HG03469 (cell line): ENCODE measurements around the gene MYLK2.

Experiments
- ATAC-seq: cut with Tn5 transposase; IDR thresholded peaks from one replicate; pipeline ENCODE4 v1.9.1; 2021; ENCODE audit warnings: mild to moderate bottlenecking, moderate library complexity, moderate number of reproducible peaks; ENCODE audit not compliant: unreplicated experiment

The MYLK2 gene

GRCh38 chr20:31869942-31870725, 51.0 kb downstream of the MYLK2 start, which contains the start of the genes DUSP15 and TTLL9:
DUSP15 (minus strand) TSS chr20:31870527; CDS start chr20:31870337, 190 bp downstream.
TTLL9 (plus strand) TSS chr20:31870634; CDS start chr20:31871127, 493 bp downstream.
- ATAC-seq, result no peak

GRCh38 chr20:31870726-31871617, 51.8 kb downstream of the MYLK2 start:
- ATAC-seq, result no peak

- ATAC-seq, result no peak
Measured at GRCh38 chr20:31871618-31871954, 52.4 kb downstream of the MYLK2 start.

GRCh38 chr20:31872406-31872805, 53.2 kb downstream of the MYLK2 start:
- no peak for ATAC-seq

GRCh38 chr20:31875671-31876070, 56.5 kb downstream of the MYLK2 start:
- no peak for ATAC-seq

- no peak for ATAC-seq
Measured at GRCh38 chr20:31877684-31878083, 58.5 kb downstream of the MYLK2 start.

- peak; percentile 81 for ATAC-seq
Measured at GRCh38 chr20:31879143-31879987, 60.2 kb downstream of the MYLK2 start.

GRCh38 chr20:31881945-31882344, 62.8 kb downstream of the MYLK2 start:
- ATAC-seq, result no peak

- no peak for ATAC-seq
Measured at GRCh38 chr20:31883829-31884228, 64.7 kb downstream of the MYLK2 start.
